ENCODE results near the gene ARID1B.

- TF ChIP-seq, protein P1, sequence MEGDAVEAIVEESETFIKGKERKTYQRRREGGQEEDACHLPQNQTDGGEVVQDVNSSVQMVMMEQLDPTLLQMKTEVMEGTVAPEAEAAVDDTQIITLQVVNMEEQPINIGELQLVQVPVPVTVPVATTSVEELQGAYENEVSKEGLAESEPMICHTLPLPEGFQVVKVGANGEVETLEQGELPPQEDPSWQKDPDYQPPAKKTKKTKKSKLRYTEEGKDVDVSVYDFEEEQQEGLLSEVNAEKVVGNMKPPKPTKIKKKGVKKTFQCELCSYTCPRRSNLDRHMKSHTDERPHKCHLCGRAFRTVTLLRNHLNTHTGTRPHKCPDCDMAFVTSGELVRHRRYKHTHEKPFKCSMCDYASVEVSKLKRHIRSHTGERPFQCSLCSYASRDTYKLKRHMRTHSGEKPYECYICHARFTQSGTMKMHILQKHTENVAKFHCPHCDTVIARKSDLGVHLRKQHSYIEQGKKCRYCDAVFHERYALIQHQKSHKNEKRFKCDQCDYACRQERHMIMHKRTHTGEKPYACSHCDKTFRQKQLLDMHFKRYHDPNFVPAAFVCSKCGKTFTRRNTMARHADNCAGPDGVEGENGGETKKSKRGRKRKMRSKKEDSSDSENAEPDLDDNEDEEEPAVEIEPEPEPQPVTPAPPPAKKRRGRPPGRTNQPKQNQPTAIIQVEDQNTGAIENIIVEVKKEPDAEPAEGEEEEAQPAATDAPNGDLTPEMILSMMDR (IDR thresholded peaks at IDR 0.05; ENCODE audit: poor library complexity) = no peak
- no peak for TF ChIP-seq EZH2 (IDR thresholded peaks at IDR 0.05; ENCODE audit: borderline replicate concordance)
- no peak for TF ChIP-seq EZH2phosphoT487 (IDR thresholded peaks at IDR 0.05; ENCODE audit: low read depth, severe bottlenecking, unreplicated experiment)
Observed at GRCh38 chr6:157123234-157123633, 346.1 kb downstream of the ARID1B start.
